Measurements from ENCODE around the gene BAZ2A.

The BAZ2A gene

GRCh38 chr12:56614627-56615026 lies 15.5 kb downstream of the BAZ2A start:
- Histone ChIP-seq H3K4me2 (ENCODE audit: low read length) (no peak overlapping the region), H3K4me1 (ENCODE audit: control insufficient read depth, insufficient read depth, low read length) (no peaks in the 10 kb centered on the region), H3K4me3 (ENCODE audit: low read length) (no peak overlapping the region), H3K36me3 (ENCODE audit: insufficient read depth, low read length) (peaks cover 94% of the 10 kb centered on the region), H3K9me3 (replicated peaks; ENCODE audit: low read length) (no peaks in the 10 kb centered on the region), H3K27me3 (ENCODE audit: control insufficient read depth, insufficient read depth, low read length) (no peaks in the 10 kb centered on the region), H3K9ac (ENCODE audit: low read depth, low read length) (no peak overlapping the region)

DNA sequence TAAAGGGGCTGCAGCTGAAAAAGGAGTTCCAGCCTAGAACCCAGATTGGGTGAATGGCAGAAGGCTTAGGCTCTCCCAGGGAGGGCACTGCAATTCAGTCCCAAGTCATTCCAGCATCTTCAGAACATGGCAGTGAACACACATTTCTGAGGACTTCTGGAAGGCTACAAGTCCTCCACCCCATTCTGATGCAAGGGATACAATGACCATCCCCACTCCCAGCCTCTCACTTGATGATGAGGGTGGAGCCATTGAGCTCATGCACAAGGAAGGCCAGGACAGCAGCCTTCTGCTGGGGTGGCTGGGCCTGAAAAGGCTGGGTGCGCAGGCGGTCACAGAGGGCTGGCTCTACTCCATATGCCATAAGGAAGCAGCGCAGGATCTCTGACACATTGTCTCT lies 25.8 kb downstream of the BAZ2A start:
- Histone ChIP-seq H3K4me1 (ENCODE audit: control insufficient read depth, insufficient read depth, low read length) (no peaks in the 10 kb centered on the region), H3K4me2 (ENCODE audit: low read length) (no peak overlapping the region), H3K9me3 (replicated peaks; ENCODE audit: low read length) (no peaks in the 10 kb centered on the region), H3K4me3 (ENCODE audit: low read length) (no peak overlapping the region), H3K9ac (ENCODE audit: low read depth, low read length) (no peak overlapping the region), H3K36me3 (ENCODE audit: insufficient read depth, low read length) (peaks cover 88% of the 10 kb centered on the region), H3K27me3 (ENCODE audit: control insufficient read depth, insufficient read depth, low read length) (no peaks in the 10 kb centered on the region)

- H3K9me3 ChIP-seq (replicated peaks; ENCODE audit: low read length) = no peaks in the 10 kb centered on the region
- no peak overlapping the region for H3K4me3 ChIP-seq (ENCODE audit: low read length)
- no peaks in the 10 kb centered on the region for H3K4me1 ChIP-seq (ENCODE audit: control insufficient read depth, insufficient read depth, low read length)
- H3K9ac ChIP-seq (ENCODE audit: low read depth, low read length) = no peak overlapping the region
- no peaks in the 10 kb centered on the region for H3K27me3 ChIP-seq (ENCODE audit: control insufficient read depth, insufficient read depth, low read length)
- no peak overlapping the region for H3K4me2 ChIP-seq (ENCODE audit: low read length)
- H3K36me3 ChIP-seq (ENCODE audit: insufficient read depth, low read length) = peaks cover 92% of the 10 kb centered on the region
Measured at GRCh38 chr12:56602239-56602638, 27.9 kb downstream of the BAZ2A start.

DNA sequence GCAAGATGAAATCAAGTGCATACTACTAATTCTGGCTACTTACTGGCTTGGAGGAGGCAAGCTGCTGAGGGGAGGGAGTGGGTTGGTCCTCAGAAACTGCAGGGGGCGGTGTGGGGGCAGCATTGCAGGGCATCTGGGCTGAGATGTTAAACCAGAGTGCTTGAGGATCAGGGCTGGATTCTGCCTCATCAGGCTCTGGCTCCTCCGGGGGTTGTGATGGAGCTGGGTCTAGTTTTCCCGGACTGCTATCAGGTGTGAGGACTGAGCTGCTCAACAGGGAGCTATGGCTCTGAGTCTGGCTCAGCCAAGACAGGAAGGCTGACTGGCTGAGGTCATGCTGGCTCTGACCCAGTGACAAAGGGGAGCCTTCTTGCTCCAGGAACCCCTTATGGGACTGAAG lies 28.6 kb downstream of the BAZ2A start:
- H3K9me3 ChIP-seq (replicated peaks; ENCODE audit: low read length) = no peaks in the 10 kb centered on the region
- H3K4me2 ChIP-seq (ENCODE audit: low read length) = no peak overlapping the region
- no peak overlapping the region for H3K4me3 ChIP-seq (ENCODE audit: low read length)
- H3K9ac ChIP-seq (ENCODE audit: low read depth, low read length) = no peak overlapping the region
- H3K36me3 ChIP-seq (ENCODE audit: insufficient read depth, low read length) = peaks cover 92% of the 10 kb centered on the region
- no peaks in the 10 kb centered on the region for H3K4me1 ChIP-seq (ENCODE audit: control insufficient read depth, insufficient read depth, low read length)
- H3K27me3 ChIP-seq (ENCODE audit: control insufficient read depth, insufficient read depth, low read length) = no peaks in the 10 kb centered on the region

- H3K4me2 ChIP-seq (ENCODE audit: low read length) = no peak overlapping the region
- H3K36me3 ChIP-seq (ENCODE audit: insufficient read depth, low read length) = peaks cover 88% of the 10 kb centered on the region
- no peak overlapping the region for H3K9ac ChIP-seq (ENCODE audit: low read depth, low read length)
- H3K9me3 ChIP-seq (replicated peaks; ENCODE audit: low read length) = no peaks in the 10 kb centered on the region
- H3K4me3 ChIP-seq (ENCODE audit: low read length) = no peak overlapping the region
- H3K4me1 ChIP-seq (ENCODE audit: control insufficient read depth, insufficient read depth, low read length) = no peaks in the 10 kb centered on the region
- H3K27me3 ChIP-seq (ENCODE audit: control insufficient read depth, insufficient read depth, low read length) = no peaks in the 10 kb centered on the region
Measured at GRCh38 chr12:56600753-56601152, 29.4 kb downstream of the BAZ2A start.

GRCh38 chr12:56599797-56600196 lies 30.3 kb downstream of the BAZ2A start:
- no peaks in the 10 kb centered on the region for H3K27me3 ChIP-seq (ENCODE audit: control insufficient read depth, insufficient read depth, low read length)
- no peak overlapping the region for H3K9ac ChIP-seq (ENCODE audit: low read depth, low read length)
- H3K36me3 ChIP-seq (ENCODE audit: insufficient read depth, low read length) = peaks cover 84% of the 10 kb centered on the region
- no peak overlapping the region for H3K4me3 ChIP-seq (ENCODE audit: low read length)
- H3K4me2 ChIP-seq (ENCODE audit: low read length) = no peak overlapping the region
- no peaks in the 10 kb centered on the region for H3K4me1 ChIP-seq (ENCODE audit: control insufficient read depth, insufficient read depth, low read length)
- H3K9me3 ChIP-seq (replicated peaks; ENCODE audit: low read length) = no peaks in the 10 kb centered on the region

DNA sequence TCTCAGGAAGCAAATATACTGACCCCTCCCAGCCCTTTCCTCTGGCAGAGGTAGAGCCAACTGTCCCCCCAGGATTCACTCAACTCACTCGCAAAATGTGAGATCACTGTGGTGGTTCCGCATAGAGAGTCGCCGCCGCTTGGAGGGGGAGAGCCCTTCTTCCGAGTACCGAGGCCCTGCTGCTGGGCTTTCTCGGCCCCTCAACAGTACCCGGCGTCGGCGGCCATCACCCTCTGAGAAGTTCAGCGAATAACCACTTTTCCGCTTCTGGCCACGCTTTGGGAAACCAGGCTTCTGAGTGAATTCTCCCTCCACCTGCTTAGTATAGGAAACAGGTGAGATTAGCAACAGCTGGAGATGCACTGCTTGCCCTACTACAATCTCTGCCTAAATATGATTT lies 31.1 kb downstream of the BAZ2A start:
- no peaks in the 10 kb centered on the region for H3K9me3 ChIP-seq (replicated peaks; ENCODE audit: low read length)
- peaks cover 76% of the 10 kb centered on the region for H3K36me3 ChIP-seq (ENCODE audit: insufficient read depth, low read length)
- no peak overlapping the region for H3K9ac ChIP-seq (ENCODE audit: low read depth, low read length)
- no peak overlapping the region for H3K4me2 ChIP-seq (ENCODE audit: low read length)
- peaks cover 7% of the 10 kb centered on the region for H3K4me1 ChIP-seq (ENCODE audit: control insufficient read depth, insufficient read depth, low read length)
- no peak overlapping the region for H3K4me3 ChIP-seq (ENCODE audit: low read length)
- H3K27me3 ChIP-seq (ENCODE audit: control insufficient read depth, insufficient read depth, low read length) = no peaks in the 10 kb centered on the region

- H3K36me3 ChIP-seq (ENCODE audit: insufficient read depth, low read length) = peaks cover 54% of the 10 kb centered on the region
- H3K9me3 ChIP-seq (replicated peaks; ENCODE audit: low read length) = no peaks in the 10 kb centered on the region
- no peak overlapping the region for H3K4me2 ChIP-seq (ENCODE audit: low read length)
- no peak overlapping the region for H3K9ac ChIP-seq (ENCODE audit: low read depth, low read length)
- H3K27me3 ChIP-seq (ENCODE audit: control insufficient read depth, insufficient read depth, low read length) = no peaks in the 10 kb centered on the region
- no peak overlapping the region for H3K4me3 ChIP-seq (ENCODE audit: low read length)
- peaks cover 14% of the 10 kb centered on the region for H3K4me1 ChIP-seq (ENCODE audit: control insufficient read depth, insufficient read depth, low read length)
Measured at GRCh38 chr12:56596815-56597214, 33.3 kb downstream of the BAZ2A start.

DNA sequence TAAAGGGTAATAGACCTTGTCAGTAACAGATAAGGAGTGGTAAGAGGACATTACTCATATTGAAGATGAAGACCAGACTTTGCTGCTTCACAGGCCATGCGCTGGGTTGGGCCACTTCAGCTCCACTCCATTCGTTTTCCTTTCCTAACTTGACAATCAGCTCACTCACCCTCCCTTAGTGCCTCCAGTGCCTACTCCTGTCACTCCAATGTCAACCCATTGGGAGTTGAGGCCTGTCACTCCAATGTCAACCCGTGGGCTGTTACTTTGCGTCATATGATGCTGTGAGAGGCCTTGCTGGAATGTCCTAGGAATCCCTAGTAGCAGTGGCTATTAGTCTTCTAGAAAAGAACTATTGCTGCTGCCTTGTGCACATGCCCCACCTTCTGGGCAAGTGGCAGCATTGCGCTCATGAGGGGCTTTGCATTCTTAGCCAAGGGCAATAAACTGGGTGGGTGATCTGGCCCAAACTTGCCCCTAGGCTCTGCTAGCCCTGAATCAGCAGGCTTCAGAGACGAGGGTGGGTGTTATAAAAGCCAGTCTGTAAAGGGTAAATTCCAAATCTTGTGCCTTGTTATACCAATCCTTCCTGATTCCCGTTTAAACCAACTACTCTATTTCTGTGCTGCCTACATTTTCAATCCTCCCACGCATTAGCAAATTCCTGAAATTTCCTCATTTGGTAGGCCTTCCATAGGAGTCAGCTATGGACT lies 36.1 kb downstream of the BAZ2A start:
- Histone ChIP-seq H3K36me3 (ENCODE audit: insufficient read depth, low read length) (peaks cover 41% of the 10 kb centered on the region), H3K4me3 (ENCODE audit: low read length) (no peak overlapping the region), H3K27me3 (ENCODE audit: control insufficient read depth, insufficient read depth, low read length) (no peaks in the 10 kb centered on the region), H3K4me1 (ENCODE audit: control insufficient read depth, insufficient read depth, low read length) (peaks cover 16% of the 10 kb centered on the region), H3K9ac (ENCODE audit: low read depth, low read length) (peak overlapping the region; percentile 34), H3K4me2 (ENCODE audit: low read length) (no peak overlapping the region), H3K9me3 (replicated peaks; ENCODE audit: low read length) (no peaks in the 10 kb centered on the region)

GRCh38 chr12:56591961-56592360 lies 38.2 kb downstream of the BAZ2A start:
- peak overlapping the region; percentile 4 for H3K9ac ChIP-seq (ENCODE audit: low read depth, low read length)
- H3K27me3 ChIP-seq (ENCODE audit: control insufficient read depth, insufficient read depth, low read length) = no peaks in the 10 kb centered on the region
- H3K9me3 ChIP-seq (replicated peaks; ENCODE audit: low read length) = no peaks in the 10 kb centered on the region
- peaks cover 49% of the 10 kb centered on the region for H3K36me3 ChIP-seq (ENCODE audit: insufficient read depth, low read length)
- H3K4me2 ChIP-seq (ENCODE audit: low read length) = no peak overlapping the region
- H3K4me3 ChIP-seq (ENCODE audit: low read length) = no peak overlapping the region
- H3K4me1 ChIP-seq (ENCODE audit: control insufficient read depth, insufficient read depth, low read length) = peaks cover 20% of the 10 kb centered on the region

DNA sequence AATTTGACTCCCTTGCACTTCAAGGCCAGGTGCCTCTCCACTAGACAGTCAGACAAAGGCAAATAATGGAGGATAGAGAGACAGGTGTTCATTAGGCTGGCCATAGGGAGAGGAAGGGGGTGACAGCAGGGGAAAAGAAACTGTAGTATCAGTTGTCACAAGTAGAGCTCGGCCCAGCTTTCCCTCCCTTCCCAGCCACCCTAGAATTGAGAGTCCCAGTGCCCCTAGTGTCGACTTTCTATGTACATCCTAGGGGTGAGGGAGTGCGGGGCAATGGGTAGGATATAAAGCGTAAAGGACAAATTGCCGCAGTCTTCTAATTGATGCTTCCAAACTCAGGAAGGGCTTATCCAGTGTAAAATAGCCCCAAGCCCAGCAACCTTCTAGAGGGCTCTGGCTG lies 39.0 kb downstream of the BAZ2A start:
- Histone ChIP-seq H3K9ac (ENCODE audit: low read depth, low read length) (no peak overlapping the region), H3K4me2 (ENCODE audit: low read length) (no peak overlapping the region), H3K9me3 (replicated peaks; ENCODE audit: low read length) (no peaks in the 10 kb centered on the region), H3K4me3 (ENCODE audit: low read length) (no peak overlapping the region), H3K4me1 (ENCODE audit: control insufficient read depth, insufficient read depth, low read length) (peaks cover 25% of the 10 kb centered on the region), H3K36me3 (ENCODE audit: insufficient read depth, low read length) (peaks cover 46% of the 10 kb centered on the region), H3K27me3 (ENCODE audit: control insufficient read depth, insufficient read depth, low read length) (no peaks in the 10 kb centered on the region)

DNA sequence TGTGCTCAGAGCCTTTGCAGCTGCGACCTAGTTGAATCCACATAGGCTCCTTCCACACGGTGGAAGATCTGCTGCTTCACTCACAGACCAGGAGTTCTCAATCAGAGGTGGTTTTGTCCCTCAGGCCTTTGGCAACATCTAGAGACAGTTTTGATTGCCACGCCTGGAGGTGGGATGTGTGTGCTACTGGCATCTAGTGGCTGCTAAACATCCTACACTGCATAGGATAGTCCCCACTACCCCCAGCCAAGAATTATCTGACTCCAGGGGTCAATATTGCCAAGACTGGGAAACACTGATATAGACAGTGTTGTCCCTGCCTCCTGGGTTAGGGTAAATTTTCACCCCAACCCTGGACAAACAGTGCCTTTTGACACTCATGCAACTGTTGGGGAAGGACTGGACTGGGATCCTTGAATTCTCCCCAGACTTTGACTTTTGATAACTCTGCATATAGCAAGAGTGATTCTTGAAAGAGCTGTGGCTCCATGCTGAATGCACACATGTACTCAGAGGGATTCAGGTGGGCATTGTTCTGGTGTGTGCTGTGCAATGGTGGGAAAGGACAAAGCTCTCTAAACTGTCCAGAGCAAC lies 39.8 kb downstream of the BAZ2A start:
- Histone ChIP-seq H3K9me3 (replicated peaks; ENCODE audit: low read length) (no peaks in the 10 kb centered on the region), H3K4me1 (ENCODE audit: control insufficient read depth, insufficient read depth, low read length) (peaks cover 25% of the 10 kb centered on the region), H3K36me3 (ENCODE audit: insufficient read depth, low read length) (peaks cover 44% of the 10 kb centered on the region), H3K4me3 (ENCODE audit: low read length) (no peak overlapping the region), H3K27me3 (ENCODE audit: control insufficient read depth, insufficient read depth, low read length) (no peaks in the 10 kb centered on the region), H3K9ac (ENCODE audit: low read depth, low read length) (no peak overlapping the region), H3K4me2 (ENCODE audit: low read length) (no peak overlapping the region)
